Lung microvascular endothelial cell (primary cell): ENCODE measurements around the gene PDK3. TPM values are rescaled to one million over a fixed set of nuclear protein-coding genes. Genes with fewer than 3 reads are reported as not detected.

Experiments
- DNase-seq, 2 donors: peaks; one replicate each; pipeline versions ENCODE4 v3.0.0 to v3.0.0-alpha.2; 2010; ENCODE audit warnings: low read depth in 2 of 2
- total RNA-seq: library from RNA; depleted of rRNA; stranded (reverse); fragments of >200 nt; gene quantifications from 2 replicates; pipeline ENCODE4 v1.2.1, GENCODE V29; 2014

PDK3 gene
- total RNA-seq, 1 donor from 2014 or later, result 2.4 TPM

- DNase-seq, result no peak
Measured at GRCh38 chrX:24482823-24483415, 17.8 kb downstream of the PDK3 start.

GRCh38 chrX:24483596-24483995 is 18.5 kb downstream of the PDK3 start:
- DNase-seq, result no peak

- no peak for DNase-seq
Measured at GRCh38 chrX:24485323-24485722, 20.2 kb downstream of the PDK3 start.

GRCh38 chrX:24485976-24486680 is 21.0 kb downstream of the PDK3 start:
- DNase-seq, result no peak

- DNase-seq, result no peak
Measured at GRCh38 chrX:24487571-24487970, 22.5 kb downstream of the PDK3 start.

- DNase-seq, result peak in 1 of 2 donors; percentile 21
Measured at GRCh38 chrX:24491741-24492140, 26.7 kb downstream of the PDK3 start.

GRCh38 chrX:24493740-24494581 is 28.9 kb downstream of the PDK3 start:
- no peak for DNase-seq

GRCh38 chrX:24494647-24495075 is 29.6 kb downstream of the PDK3 start:
- peak; percentile 79 to 92 for DNase-seq

- no peak for DNase-seq
Measured at GRCh38 chrX:24495700-24496099, 30.6 kb downstream of the PDK3 start.

- DNase-seq, result peak in 1 of 2 donors; percentile 74
Measured at GRCh38 chrX:24498181-24498580, 33.1 kb downstream of the PDK3 start.

- DNase-seq, result peak; percentile 32 to 65
Measured at GRCh38 chrX:24498975-24499374, 33.9 kb downstream of the PDK3 start.

GRCh38 chrX:24506082-24506481 is 41.0 kb downstream of the PDK3 start:
- DNase-seq, result no peak

GRCh38 chrX:24508375-24508774 is 43.3 kb downstream of the PDK3 start:
- no peak for DNase-seq

GRCh38 chrX:24513416-24513815 is 48.3 kb downstream of the PDK3 start:
- DNase-seq, result no peak

GRCh38 chrX:24515447-24515846 is 50.4 kb downstream of the PDK3 start:
- DNase-seq, result peak in 1 of 2 donors; percentile 38

GRCh38 chrX:24520472-24520871 is 55.4 kb downstream of the PDK3 start:
- no peak for DNase-seq

- no peak for DNase-seq
Measured at GRCh38 chrX:24525455-24525854, 60.4 kb downstream of the PDK3 start.

GRCh38 chrX:24526616-24527015 is 61.5 kb downstream of the PDK3 start:
- DNase-seq, result no peak

GRCh38 chrX:24528605-24529004 is 63.5 kb downstream of the PDK3 start:
- DNase-seq, result no peak

GRCh38 chrX:24536551-24536950 is 71.5 kb downstream of the PDK3 start:
- DNase-seq, result no peak

GRCh38 chrX:24542756-24543155 is 77.7 kb downstream of the PDK3 start:
- DNase-seq, result peak in 1 of 2 donors; percentile 83

- no peak for DNase-seq
Measured at GRCh38 chrX:24547961-24548360, 82.9 kb downstream of the PDK3 start.
